ENCODE data around the gene ASXL2. TPM values are rescaled to one million over a fixed set of nuclear protein-coding genes. Genes with fewer than 3 reads are reported as not detected.
A peak's percentile ranks its signal among the peaks of the same experiment; 100 is the strongest.

The ASXL2 gene
- total RNA-seq, 1 donor from 2014 or later, result 39.3 TPM

GRCh38 chr2:25692143-25692542 lies 186.1 kb downstream of the ASXL2 start:
- Histone ChIP-seq H3K27ac (no peak overlapping the region), H3K36me3 (no peaks in the 10 kb centered on the region), H3K9me3 (no peaks in the 10 kb centered on the region), H3K4me3 (no peak overlapping the region), H3K27me3 (ENCODE audit: low read depth) (no peaks in the 10 kb centered on the region), H3K4me1 (no peaks in the 10 kb centered on the region)
- DNase-seq (no peak), ATAC-seq (no peak)
- no peak for TF ChIP-seq CTCF (IDR thresholded peaks at IDR 0.05)
- intact Hi-C loops (cut with DNase I), result no loop called here

GRCh38 chr2:25690058-25690457 lies 188.2 kb downstream of the ASXL2 start:
- no peaks in the 10 kb centered on the region for H3K36me3 ChIP-seq
- no peak overlapping the region for H3K4me3 ChIP-seq
- intact Hi-C loops (cut with DNase I), result no loop called here
- ATAC-seq (no peak), DNase-seq (no peak)
- H3K4me1 ChIP-seq, result no peaks in the 10 kb centered on the region
- H3K9me3 ChIP-seq, result no peaks in the 10 kb centered on the region
- H3K27ac ChIP-seq, result no peak overlapping the region
- H3K27me3 ChIP-seq (ENCODE audit: low read depth), result no peaks in the 10 kb centered on the region
- no peak for TF ChIP-seq CTCF (IDR thresholded peaks at IDR 0.05)

- Histone ChIP-seq H3K36me3 (no peaks in the 10 kb centered on the region), H3K4me3 (no peak overlapping the region), H3K9me3 (no peaks in the 10 kb centered on the region), H3K4me1 (no peaks in the 10 kb centered on the region), H3K27me3 (ENCODE audit: low read depth) (no peaks in the 10 kb centered on the region), H3K27ac (no peak overlapping the region)
- no peak for TF ChIP-seq CTCF (IDR thresholded peaks at IDR 0.05)
- intact Hi-C loops (cut with DNase I), result no loop called here
- DNase-seq (no peak), ATAC-seq (no peak)
Measured at GRCh38 chr2:25688236-25688635, 190.1 kb downstream of the ASXL2 start.

GRCh38 chr2:25685741-25686140 lies 192.5 kb downstream of the ASXL2 start:
- intact Hi-C loops (cut with DNase I), result no loop called here
- DNase-seq, result no peak
- ATAC-seq, result peak in 1 of 2 donors; percentile 42
- no peaks in the 10 kb centered on the region for H3K9me3 ChIP-seq
- no peaks in the 10 kb centered on the region for H3K27me3 ChIP-seq (ENCODE audit: low read depth)
- no peak overlapping the region for H3K4me3 ChIP-seq
- no peak overlapping the region for H3K27ac ChIP-seq
- H3K4me1 ChIP-seq, result no peaks in the 10 kb centered on the region
- H3K36me3 ChIP-seq, result no peaks in the 10 kb centered on the region
- TF ChIP-seq CTCF (IDR thresholded peaks at IDR 0.05), result no peak

GRCh38 chr2:25684577-25685473 lies 193.5 kb downstream of the ASXL2 start:
- ATAC-seq, result no peak

More at GRCh38 chr2:25684577-25685473, 193.5 kb downstream of the ASXL2 start:
- Histone ChIP-seq H3K4me1 (no peaks in the 10 kb centered on the region), H3K27ac (no peak overlapping the region), H3K9me3 (no peaks in the 10 kb centered on the region), H3K27me3 (ENCODE audit: low read depth) (no peaks in the 10 kb centered on the region), H3K36me3 (no peaks in the 10 kb centered on the region), H3K4me3 (no peak overlapping the region)
- no peak for DNase-seq
- intact Hi-C loops (cut with DNase I), result no loop called here
- no peak for TF ChIP-seq CTCF (IDR thresholded peaks at IDR 0.05)

Other genes with a start within 250 kb of the ASXL2 start
- gene DTNB, start 204.9 kb downstream of the ASXL2 start, total RNA-seq, result 32.9 TPM
- gene KIF3C, start 104.0 kb upstream of the ASXL2 start, total RNA-seq, result 6.0 TPM
- 113 TPM for gene RAB10, start 155.6 kb upstream of the ASXL2 start, total RNA-seq